NCI-H2196 (cell line): ENCODE results near the gene PRKAG2.

Source experiments
- DNase-seq: peaks from one replicate; lab custom pipeline; 2025; ENCODE audit not compliant: unreplicated experiment; lab: John Stamatoyannopoulos, UW

The PRKAG2 gene

DNA sequence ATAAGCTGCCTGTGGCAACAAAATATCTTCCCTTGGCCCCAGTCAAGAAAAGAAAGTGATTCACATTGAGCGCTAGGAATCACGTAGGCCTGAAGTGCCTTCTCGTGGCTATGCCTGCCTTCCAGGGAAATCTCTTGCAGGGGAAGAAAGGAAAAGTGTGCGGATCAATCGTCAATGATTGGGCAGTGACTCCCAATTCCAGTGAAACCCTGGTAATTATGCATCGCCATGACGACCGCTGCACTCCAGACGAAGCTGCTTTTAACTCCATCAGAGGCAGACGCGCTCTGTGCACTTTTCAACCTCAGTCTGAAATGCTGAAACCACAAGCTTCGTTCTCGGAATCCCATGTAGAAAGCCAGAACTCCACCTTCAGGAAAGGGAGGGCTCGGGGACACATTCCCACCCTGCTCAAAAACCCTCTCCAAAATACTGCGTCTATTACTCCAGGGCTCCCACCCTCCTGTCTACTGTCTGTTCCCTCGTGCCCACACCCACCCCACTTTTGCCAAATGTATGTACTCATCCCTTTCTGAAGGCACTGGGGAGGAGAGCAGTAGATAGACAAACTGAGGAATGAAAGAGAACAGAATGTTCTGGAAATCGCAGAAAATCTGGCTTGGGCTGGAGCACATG is 24.2 kb upstream of the PRKAG2 start:
- no peak for DNase-seq

DNA sequence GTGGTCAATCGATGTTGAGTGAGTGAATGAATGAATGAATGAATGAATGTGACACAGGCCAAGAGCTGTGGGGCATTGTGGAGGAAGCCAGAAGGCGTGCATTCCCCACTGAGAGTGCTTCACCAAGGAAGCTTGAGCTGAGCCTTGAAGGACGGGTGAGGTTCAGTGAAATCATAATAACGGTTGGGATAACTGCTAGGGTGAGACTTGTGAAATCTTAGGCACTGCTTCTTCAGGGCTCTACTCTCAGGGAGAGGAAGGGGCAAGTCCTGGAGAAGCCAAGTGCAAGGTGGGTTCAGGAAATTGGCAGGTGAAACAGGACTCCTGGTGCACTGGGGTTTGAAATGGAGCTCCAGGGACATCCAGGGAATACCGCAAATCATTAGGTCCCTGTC is 23.7 kb upstream of the PRKAG2 start:
- DNase-seq: no peak

DNA sequence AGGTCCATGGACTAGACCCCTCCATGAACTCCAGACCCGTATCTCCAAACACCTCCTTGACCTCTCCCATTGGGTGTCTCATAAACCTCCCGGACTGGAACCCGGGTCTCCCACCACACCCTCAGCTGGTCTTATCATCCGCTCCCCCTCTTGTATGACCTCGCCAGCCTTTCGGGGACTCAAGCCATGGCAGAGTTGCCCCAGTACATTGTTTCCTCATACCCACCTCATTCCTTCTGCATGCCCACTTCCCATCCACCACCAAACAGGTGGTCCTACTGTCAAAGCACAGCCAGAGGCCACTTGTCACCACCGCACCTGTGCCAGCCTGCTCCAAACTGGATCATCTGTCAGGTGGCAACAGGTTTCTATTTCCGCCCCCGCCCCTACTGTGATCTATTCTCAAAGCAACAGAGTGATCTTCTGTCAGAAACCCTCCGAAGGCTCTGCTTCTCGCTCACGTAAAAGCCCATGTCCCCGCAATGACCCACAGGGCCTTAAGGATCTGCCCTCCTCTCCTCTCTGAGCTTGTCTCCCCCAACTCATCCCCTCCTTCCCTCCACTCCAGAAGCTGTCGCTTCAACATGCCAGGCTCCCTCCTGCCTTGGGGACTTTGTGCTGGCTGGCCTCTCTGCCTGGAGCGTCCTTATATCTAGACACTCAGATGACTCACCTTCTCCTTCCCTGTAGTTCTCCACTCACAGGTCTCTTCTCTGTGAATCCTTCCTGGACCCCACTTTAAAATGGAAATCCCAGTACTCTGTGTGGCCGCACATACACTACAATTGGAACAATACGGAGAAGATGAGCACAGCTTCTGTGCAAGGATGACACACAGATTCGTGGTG is 22.8 kb upstream of the PRKAG2 start:
- no peak for DNase-seq

DNA sequence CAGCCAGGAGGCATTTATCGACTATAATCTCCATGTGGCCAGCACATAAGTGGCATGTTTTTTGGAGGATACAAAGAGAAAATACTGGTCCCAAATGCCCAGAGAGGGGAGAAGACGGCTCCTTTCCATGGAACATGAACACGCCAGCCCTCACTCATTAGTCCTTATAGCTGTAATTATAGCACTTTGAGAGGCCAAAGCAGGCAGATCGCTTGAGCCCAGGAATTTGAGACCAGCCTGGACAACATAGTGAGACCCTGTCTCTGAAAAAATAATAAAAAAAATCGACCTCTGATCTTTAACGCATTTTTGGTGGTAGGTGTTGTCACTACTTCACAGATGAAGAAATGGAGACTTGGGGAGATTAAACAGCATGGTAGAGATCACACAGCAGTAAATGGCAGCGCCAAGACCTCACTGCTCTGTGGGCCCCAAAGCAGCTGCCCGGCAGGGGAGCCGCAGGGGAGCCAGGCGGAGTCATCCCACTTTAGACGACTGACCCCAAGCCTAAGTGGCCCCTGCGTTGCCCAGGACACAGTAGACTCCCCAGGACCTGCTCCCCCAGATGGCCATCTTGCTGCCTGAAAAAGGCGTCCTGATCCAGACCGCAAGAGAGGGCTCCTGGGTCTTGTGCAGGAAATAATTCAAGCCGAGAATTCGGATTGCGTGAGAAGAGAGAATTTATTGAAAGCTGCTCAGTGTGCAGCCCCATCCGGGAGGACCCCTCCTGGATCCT is 21.2 kb upstream of the PRKAG2 start:
- DNase-seq: no peak

DNA sequence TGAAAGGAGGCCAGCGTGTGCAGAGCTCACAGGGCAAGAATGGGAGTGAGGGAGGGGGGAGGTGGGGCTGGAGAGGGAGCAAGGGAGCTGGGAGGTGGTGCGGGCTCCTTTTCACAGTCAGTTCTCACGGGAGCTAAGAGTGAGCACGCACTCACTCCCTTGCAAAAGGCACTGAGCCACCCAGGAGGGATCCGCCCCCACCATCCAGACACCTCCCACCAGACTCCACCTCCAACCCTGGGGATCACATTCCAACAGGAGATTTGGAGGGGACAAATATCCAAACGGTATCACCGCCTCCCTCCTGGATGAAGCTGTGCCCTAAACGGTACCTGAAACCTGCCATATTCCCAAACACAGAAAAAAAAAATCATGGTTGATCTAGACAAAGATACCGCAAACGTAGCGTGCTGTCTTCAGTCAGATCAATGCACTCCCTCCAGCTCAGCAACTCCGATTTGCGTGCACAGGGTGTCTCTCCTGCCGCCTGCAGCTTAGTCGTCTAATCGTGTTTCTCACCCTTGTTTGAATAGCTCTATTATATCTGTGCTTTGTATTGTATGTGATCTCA is 20.3 kb upstream of the PRKAG2 start:
- no peak for DNase-seq

DNA sequence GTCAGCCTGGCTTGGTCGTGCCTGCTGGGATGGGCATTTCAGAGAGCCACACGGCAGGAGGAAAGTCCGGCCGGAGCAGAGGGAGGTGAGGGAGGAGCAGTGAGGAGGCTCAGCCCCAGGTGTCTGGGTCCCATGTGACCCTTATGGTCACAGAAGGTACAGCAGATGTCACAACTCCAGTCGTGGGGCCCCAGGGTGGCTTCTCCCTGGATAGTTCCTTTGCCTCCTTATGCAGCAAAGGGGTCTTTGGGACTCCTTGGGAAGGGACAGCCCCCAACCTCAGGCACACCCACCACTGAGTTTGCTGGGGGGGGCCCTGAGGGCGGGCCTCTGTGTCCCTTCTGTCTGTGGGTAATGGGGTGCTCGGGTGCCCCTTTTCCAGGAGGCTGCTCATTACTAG is 19.6 kb upstream of the PRKAG2 start:
- no peak for DNase-seq

DNA sequence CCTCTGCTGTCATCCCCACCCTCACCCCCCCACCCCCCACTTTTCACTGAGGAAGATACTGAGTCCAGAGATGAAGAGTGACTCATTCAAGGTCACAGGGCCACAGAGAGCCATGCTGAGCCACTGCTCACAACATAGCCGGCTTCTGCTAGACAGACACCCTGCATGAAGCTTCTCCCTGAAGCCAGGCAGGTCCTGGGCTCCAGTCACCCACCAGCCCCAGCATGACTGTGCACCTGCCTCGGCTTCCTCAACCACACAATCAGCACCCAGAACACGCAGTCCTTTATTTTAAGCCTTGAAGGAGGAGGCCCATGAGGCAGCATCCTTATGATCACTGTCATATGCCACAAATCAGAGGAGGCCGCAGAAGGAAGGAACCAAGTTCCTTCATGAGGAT is 19.2 kb upstream of the PRKAG2 start:
- no peak for DNase-seq

DNA sequence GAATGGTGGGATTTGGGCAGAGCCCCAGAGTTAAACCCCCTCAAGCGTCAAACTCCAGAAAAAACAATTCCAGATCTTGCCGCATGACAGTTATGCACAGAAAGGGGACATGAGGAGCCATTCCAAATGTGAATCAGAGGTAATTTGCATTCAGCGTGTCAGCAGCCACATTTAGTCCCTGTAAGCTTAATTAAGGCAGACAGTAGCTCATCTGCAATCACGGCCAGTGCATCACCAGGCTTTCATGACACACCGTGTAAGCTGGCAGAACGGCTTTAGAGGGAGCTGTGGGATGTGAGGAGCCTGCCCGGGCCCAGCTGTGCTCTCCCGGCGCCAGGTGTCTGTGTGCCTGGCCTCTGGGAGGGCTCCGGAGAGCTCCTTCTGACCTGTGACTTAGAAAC is 18.7 kb upstream of the PRKAG2 start:
- no peak for DNase-seq

DNA sequence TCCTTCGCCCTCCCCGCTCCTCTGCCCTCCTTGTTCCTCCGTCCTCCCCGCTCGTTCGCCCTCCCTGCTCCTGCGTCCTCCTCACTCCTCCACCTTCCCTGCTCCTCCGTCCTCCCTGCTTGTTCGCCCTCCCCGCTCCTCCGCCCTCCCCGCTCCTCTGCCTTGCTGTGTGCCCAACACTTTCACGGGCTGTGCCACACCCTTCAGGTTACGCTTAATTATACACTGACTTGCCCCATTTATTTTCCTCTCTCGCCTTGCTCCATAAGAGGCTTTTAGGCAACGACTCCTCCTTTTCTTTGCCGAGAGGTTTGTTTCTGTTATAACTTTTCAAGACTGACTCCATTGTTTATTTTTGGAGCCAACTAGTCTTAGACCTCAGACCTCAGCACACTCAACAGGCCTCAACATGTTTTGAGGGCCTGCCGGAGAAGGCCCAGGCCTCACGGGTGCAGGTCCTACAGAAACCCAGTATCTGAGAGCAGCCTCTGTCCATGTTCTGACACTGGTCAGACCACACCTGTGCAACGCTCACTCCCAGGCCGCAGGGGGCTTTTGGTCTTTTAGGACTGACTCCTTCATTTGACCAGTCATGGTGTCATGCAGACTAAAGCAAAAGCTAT is 18.2 kb upstream of the PRKAG2 start:
- no peak for DNase-seq

DNA sequence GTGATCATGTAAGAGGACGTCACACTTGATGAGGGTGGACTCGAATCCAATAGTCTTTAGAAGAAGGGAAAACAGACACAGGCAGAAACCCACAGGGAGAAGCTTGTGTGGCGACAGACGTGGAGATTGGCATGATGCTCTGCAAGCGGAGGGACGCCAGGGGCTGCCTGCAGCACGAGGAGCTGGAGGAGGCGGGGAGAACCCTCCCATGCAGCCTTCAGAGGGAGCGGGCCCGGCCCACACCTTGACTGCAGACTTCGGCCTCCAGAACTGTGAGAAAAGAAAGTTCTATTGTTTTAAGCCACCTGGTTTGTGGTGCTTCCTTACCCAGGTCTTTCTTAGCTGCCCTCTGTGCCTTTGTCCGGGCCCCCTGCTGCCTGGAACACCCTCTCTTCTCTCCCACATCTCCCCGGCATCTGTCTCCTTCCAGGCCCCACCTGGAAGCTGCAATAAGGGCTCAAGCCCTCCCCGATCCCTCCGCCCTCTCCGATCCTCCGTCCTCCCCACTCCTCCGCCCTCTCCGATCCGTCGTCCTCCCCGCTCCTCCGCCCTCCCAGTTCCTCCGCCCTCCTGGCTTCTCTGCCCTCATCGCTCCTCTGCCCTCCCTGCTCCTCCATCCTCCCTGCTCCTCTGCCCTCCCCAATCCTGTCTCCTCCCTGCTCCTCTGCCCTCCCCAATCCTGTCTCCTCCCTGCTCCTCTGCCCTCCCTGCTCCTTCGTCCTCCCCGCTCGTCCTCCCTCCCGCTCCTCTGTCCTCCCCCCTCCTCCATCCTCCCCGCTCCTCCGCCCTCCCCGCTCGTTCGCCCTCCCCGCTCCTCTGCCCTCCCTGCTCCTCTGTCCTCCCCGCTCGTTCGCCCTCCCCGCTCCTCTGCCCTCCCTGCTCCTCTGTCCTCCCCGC is 17.4 kb upstream of the PRKAG2 start:
- no peak for DNase-seq

DNA sequence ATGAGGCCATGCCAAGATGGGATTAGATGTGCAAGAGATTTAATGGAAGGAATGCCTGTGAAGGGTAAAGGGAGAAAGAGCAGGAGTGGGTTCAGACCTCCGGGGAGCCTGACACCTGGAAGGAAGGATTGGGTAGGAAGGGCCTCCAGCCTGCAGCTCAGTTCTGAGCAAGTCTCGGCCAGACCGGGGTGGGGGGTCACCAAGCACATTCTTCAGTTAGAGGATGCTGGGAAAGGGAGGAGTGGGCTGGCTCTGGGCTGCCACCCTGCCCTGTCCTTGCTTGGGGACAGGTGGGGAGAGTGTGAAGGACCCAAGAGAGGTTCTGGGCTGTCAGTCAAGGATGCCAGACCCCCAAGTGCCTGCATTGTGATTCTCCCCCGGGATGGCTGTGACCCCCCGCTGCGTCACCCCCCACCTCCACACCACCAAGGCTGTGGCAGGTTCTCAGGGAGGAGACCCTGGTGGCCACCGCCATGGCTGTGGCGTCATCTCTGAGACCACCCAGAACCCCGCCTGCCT is 16.5 kb upstream of the PRKAG2 start:
- DNase-seq: no peak

DNA sequence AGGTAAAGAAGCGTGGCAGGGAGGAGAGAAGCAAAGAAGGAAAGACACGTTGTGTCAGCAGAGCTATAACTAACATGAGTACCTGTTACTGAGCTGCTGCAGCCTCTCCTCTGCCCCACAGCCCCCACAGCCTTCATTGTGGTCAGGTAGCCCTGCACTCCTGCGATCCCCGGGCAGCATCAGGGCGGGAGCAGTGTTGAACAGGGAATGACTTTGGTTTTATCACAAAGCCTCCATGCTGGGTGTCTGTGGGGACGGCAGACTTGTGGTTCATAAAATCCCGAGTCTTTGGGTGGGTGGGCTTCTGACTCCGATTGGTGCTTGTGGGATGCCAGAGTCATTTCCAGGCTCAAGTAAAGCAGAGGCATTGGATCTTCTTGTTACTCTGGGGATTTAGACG is 14.8 kb upstream of the PRKAG2 start:
- DNase-seq: no peak

DNA sequence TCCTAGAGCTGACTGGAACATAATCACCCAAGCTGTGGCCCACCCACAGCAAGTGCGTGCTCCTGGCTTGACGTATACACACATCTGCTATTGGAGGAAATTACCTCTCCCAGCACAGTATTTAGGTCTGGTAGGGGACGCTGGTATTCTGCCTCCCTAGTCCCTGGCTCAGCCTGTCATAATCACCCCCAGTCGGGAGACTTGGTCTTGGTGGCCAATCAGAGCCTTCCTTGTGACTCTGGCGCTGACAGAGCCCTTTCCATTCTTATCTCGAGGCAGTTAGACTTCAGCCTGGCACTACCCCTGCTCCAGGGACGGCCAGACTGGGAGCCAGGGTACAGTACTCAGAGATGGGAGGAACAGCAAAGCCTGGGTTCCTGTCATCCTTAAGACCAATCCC is 14.3 kb upstream of the PRKAG2 start:
- no peak for DNase-seq

DNA sequence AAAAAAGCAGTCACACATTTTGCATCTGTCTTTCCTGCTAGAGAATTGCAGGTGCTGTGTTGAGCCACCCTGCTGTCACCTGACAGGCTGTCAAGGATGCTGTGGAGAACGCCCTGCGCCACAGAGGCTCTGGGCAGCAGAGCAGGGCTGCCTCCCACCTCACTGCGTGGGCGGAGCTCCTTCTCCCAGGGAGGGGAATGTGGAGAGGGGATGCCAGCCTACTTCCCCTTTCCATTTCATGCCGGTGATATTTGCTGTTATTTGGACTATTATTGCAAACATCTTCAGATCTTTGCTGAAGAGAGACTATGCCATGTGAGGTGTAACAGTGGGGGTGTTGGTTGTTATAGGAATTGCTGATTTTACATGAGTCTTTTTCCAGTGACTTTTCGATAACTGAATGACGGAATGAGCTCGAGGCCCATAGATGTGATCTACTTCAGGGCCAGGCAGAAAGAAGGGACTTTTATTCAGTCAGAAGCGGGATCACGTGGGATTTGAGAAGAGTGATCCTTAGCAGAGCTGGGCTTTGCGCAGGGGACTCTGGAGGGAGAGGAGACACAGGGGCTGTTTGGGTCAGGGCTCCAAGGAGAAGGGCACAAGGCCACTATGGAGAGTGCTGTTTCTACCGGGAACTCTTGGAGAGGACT is 13.6 kb upstream of the PRKAG2 start:
- no peak for DNase-seq

DNA sequence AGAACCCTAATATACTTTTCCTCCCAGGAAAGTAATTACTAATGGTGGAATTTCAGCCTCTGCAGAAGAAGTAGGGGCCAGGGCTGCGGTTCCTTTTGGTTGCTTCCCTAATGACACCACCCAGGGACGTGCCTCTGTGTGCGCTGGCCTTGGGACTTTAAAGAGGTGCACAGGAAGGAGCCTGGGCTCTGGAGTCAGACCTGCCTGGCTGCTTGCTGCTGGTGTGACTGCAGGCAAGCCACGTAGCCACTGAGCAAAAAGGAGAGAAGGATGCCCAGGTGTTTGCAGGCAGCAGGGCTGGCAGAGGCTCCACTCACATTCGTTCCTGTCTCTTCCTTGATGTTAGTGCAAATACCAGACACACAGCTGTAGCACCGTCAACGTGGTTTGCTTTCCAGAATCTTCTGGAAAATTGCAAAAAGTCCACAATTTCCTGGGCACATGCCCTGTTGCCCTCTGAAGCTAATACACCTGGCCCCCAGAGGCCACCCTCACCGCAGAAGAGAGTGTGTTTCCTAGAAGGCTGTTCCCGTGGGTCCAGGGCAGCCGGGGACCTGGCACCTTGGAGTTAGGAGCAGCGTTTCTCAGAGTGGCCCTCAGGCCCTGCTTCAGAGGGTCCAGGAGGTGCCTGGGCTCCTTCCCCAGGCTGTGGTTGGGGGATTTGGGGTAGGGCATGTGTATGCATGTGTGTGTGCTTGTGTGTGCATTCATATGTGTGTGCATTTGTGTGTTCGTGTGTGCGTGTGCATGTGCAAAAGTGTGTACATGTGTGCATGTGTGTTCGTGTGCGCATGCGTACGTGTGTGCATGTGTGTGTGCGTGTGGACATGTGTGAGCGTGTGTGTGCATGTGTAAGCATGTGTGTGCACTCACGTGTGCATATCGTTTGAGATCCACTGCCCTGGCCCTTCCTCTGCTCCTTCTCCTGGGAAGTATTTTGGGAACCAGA is 12.8 kb upstream of the PRKAG2 start:
- DNase-seq: no peak

DNA sequence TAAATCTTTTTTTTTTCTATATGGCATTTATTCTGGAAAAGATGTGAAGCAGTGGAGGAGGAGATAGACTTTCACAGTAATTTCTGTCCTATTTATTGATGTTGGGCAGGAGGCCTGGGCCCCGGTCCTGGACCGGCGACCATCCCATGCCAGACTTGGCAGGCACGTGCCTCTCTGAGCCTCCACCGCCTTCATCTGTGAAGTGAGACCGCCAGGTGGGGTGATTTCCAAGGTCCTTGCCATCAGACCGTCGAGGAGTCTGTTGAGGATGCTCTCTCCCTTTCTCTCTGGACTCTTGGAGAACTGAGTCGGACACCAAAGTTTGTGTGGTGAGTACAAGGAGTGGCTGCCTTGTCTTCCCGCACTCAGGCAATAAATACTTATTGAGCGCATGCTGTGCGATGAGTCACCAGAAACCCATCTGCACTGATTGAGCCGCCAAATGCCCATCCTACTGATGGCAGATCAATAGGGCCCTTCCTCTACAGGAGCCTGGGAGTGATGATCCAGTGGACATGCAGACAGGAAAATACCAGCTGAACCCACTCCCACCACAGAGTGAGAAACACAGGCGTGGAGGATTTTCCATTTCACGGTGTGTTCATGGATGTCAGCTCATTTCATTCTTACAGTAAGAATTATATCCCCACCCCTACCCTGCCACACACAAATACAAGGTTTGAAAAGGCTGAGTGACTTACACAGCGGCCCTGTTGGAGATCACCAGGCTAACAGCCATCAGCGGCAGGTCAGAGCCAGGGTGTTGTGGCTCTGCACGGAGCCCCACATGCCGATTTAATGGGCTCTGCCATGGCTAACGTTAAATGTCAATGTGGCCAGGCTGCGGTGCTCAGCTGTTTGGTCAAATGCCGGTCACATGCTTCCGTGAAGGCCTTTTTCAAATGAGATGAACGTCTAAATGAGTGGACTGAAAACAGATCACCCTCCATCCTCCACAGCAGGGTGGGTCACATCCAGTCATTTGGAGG is 11.5 kb upstream of the PRKAG2 start:
- no peak for DNase-seq

DNA sequence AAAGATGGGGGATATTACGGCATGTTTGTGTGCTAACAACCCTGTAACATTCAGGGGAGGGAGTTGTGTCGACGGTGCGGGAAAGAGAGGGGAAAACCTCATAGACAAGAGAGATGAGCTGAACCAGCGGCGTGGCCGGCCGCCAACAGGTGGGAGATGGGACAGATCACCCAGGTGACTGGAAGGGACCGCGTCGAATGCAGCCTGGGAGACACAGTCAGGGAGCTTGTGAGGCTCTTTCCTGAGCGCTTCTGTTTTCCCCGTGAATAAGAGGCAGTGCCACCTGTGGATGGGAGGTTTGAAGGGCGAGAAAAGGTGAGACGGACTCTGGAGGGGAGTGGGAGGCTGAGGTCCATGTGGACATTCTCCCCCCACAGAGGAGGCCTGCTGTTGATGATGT is 9.9 kb upstream of the PRKAG2 start:
- no peak for DNase-seq
